ENCODE data around the gene MORN1. TPM values are rescaled to one million over a fixed set of nuclear protein-coding genes. Genes with fewer than 3 reads are reported as not detected.
A peak's percentile ranks its signal among the peaks of the same experiment; 100 is the strongest.

MORN1 gene
- total and polyA plus RNA-seq, 2 of the 8 experiments (the other 6 are each of a cell fraction or from before 2014, with no cell fraction given) = 5.0 to 9.1 TPM

- Histone ChIP-seq H3K27ac (ENCODE audit: low read depth, low read length) (0 out of 2 replicates have a peak overlapping the region, but pooled peaks have one; percentile 33), H3K4me3 (ENCODE audit: extremely low read depth in 1 of 4, insufficient read depth in 2 of 4, low read depth in 3 of 4, low read length in 4 of 4) (no peak overlapping the region), H2BK20ac (ENCODE audit: low read length) (no peak overlapping the region), H3K4me1 (replicated peaks in 1 of 4; ENCODE audit: control insufficient read depth in 3 of 4, insufficient read depth in 4 of 4, low read length in 3 of 4) (peaks cover 0 to 3% (median 0%) of the 10 kb centered on the region in 4 experiments; a peak in 3 of 7 replicates), H2BK120ac (replicated peaks; ENCODE audit: low read depth, low read length) (no peak overlapping the region), H4K20me1 (replicated peaks in 1 of 2; ENCODE audit: control insufficient read depth in 1 of 2, insufficient read depth in 2 of 2, low read length in 2 of 2) (peaks cover 18 to 54% of the 10 kb centered on the region in 2 experiments), H3K4ac (replicated peaks; ENCODE audit: insufficient read length, low read depth, low read length) (no peak overlapping the region), H3K23ac (ENCODE audit: insufficient read length) (no peak overlapping the region), H3K4me2 (ENCODE audit: insufficient read depth in 1 of 2, low read depth in 2 of 2, low read length in 2 of 2) (no peak overlapping the region), H4K91ac (replicated peaks; ENCODE audit: insufficient read length, low read length) (no peak overlapping the region), H2AFZ (ENCODE audit: low read length) (no peak overlapping the region), H2BK15ac (ENCODE audit: low read length) (no peak overlapping the region), H3K56ac (replicated peaks; ENCODE audit: insufficient read length, low read depth, low read length) (no peak overlapping the region), H2BK5ac (ENCODE audit: low read depth, low read length) (no peak overlapping the region), H3K9me3 (ENCODE audit: insufficient read depth in 2 of 2, low read depth in 1 of 2, low read length in 1 of 2) (no peaks in the 10 kb centered on the region), H3K36me3 (ENCODE audit: control insufficient read depth in 2 of 4, insufficient read depth in 4 of 4, low read length in 3 of 4) (peaks cover 0 to 32% (median 14%) of the 10 kb centered on the region in 4 experiments; a peak in 6 of 8 replicates), H3K27me3 (replicated peaks in 1 of 4; ENCODE audit: control insufficient read depth in 3 of 4, extremely low read depth in 1 of 4, insufficient read depth in 3 of 4, low read length in 3 of 4) (no peaks in the 10 kb centered on the region), H3K23me2 (ENCODE audit: low read depth, low read length) (no peaks in the 10 kb centered on the region), H3K18ac (ENCODE audit: extremely low read depth, low read length) (no peak overlapping the region; the same call in 1 of the 2 replicates), H2AK5ac (ENCODE audit: low read depth, low read length) (no peak overlapping the region), H3K79me1 (ENCODE audit: low read depth, low read length) (peaks cover 36% of the 10 kb centered on the region), H2BK12ac (ENCODE audit: low read depth, low read length) (no peak overlapping the region), H3K14ac (ENCODE audit: insufficient read length) (no peak overlapping the region), H3K79me2 (ENCODE audit: control insufficient read depth in 1 of 2, insufficient read depth in 2 of 2, low read length in 2 of 2) (peaks cover 0 to 60% of the 10 kb centered on the region in 2 experiments; a peak in 3 of 4 replicates), H4K5ac (ENCODE audit: insufficient read length, low read depth, low read length) (no peak overlapping the region), H3K9ac (replicated peaks in 1 of 4; ENCODE audit: extremely low read depth in 1 of 4, low read depth in 3 of 4, low read length in 3 of 4) (no peak overlapping the region), H4K8ac (ENCODE audit: extremely low read depth, insufficient read depth, low read length) (peak overlapping the region; percentile 68; the same call in 1 of the 2 replicates)
- ChIA-PET CTCF (ENCODE audit: partially characterized antibody) (interaction anchor here (0.9 kb wide), 1 partner anchor 69 kb away, joined by 4 read pairs; no protein-coding TSS in a partner anchor), POLR2A (ENCODE audit: partially characterized antibody) (interaction anchor here (1.2 to 2.5 kb wide), 2 partner anchors 14 to 21 kb away, joined by 3 to 5 read pairs; no protein-coding TSS in a partner anchor)
- DNase-seq (ENCODE audit: low read depth in 1 of 2, low spot score in 2 of 2) (no peak), FAIRE-seq (no peak)
- WGBS, 2 experiments (ENCODE audit: extremely low coverage in 1 of 2, insufficient coverage in 1 of 2, insufficient read length in 1 of 2, insufficient replicate concordance in 2 of 2, low coverage in 1 of 2, low lambda C conversion rate in 2 of 2, missing lambda C conversion rate in 1 of 2) = 91% methylated on average over 17 of the region's 17 CpGs; no CpG with 5 or more reads in 1 of the 2 experiments
- TF ChIP-seq TEAD4 (IDR thresholded peaks at IDR 0.05; ENCODE audit: low read depth, low read length) (no peak), ZNF274 (IDR thresholded peaks at IDR 0.05; ENCODE audit: borderline replicate concordance, extremely low read depth, low read length) (no peak), FOSL1 (IDR thresholded peaks at IDR 0.05; ENCODE audit: insufficient read depth, low read depth, low read length) (no peak), KDM1A (IDR thresholded peaks at IDR 0.05; ENCODE audit: borderline replicate concordance, low read length) (no peak), RNF2 (IDR thresholded peaks at IDR 0.05; ENCODE audit: borderline replicate concordance, low read depth, low read length, missing control alignments, poor library complexity, severe bottlenecking) (no peak), BCL11A (IDR thresholded peaks at IDR 0.05; ENCODE audit: low read depth in 2 of 2, low read length in 2 of 2) (no peak), JUND (IDR thresholded peaks at IDR 0.05; ENCODE audit: low read length) (no peak), POLR2A (IDR thresholded peaks at IDR 0.05; ENCODE audit: control extremely low read depth in 1 of 2, low read depth in 2 of 2, low read length in 2 of 2) (no peak), HDAC2 (IDR thresholded peaks at IDR 0.05; ENCODE audit: borderline replicate concordance in 1 of 2, low read depth in 2 of 2, low read length in 2 of 2) (no peak), GTF2F1 (IDR thresholded peaks at IDR 0.05; ENCODE audit: borderline replicate concordance, low read depth, low read length) (no peak)
- TF ChIP-seq, protein P1, sequence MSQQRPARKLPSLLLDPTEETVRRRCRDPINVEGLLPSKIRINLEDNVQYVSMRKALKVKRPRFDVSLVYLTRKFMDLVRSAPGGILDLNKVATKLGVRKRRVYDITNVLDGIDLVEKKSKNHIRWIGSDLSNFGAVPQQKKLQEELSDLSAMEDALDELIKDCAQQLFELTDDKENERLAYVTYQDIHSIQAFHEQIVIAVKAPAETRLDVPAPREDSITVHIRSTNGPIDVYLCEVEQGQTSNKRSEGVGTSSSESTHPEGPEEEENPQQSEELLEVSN (IDR thresholded peaks at IDR 0.05) = no peak
These were observed 89.6 kb downstream of the MORN1 start for GRCh38 chr1:2301607-2302291.

All from H1 (cell line).